B cell (primary cell): Measurements from ENCODE around the gene PDE4A. TPM values are rescaled to one million over a fixed set of nuclear protein-coding genes. Genes with fewer than 3 reads are reported as not detected.

ENCODE experiments used
- ATAC-seq: fragments of 200-7000 bp; cut with Tn5 transposase; one replicate; pipeline ENCODE4 v1.10.0; 2021; ENCODE audit warnings: low read depth, mild to moderate bottlenecking, moderate number of reproducible peaks, moderate library complexity
- CTCF ChIA-PET: fragments of 350-600 bp; sonication (Branson Sonifier 250); formaldehyde crosslinking; loops from one replicate; lab custom pipeline; 2021; ENCODE audit warnings: antibody characterized with exemption, inconsistent platforms; lab: Charles Lee
- POLR2A ChIA-PET: fragments of 350-600 bp; sonication (Branson Sonifier 250); formaldehyde crosslinking; loops from one replicate; lab custom pipeline; 2021; ENCODE audit warnings: antibody characterized with exemption; lab: Charles Lee
- DNase-seq: peaks from one replicate; pipeline ENCODE4 v3.0.0; 2013
- H2AFZ ChIP-seq: 2 replicates; pipeline ENCODE4 v1.6.1; 2012; ENCODE audit warnings: mild to moderate bottlenecking, low read depth, low read length; ENCODE audit not compliant: insufficient read depth, poor library complexity, severe bottlenecking
- H3K27ac ChIP-seq, 2 donors: 1 replicate in 1 of 2; 2 replicates in 1 of 2; pipeline ENCODE4 v1.5.1; 2012 to 2013; ENCODE audit warnings: low read length in 2 of 2, mild to moderate bottlenecking in 2 of 2, moderate library complexity in 1 of 2
- H3K27me3 ChIP-seq, 4 experiments: fragments of 200-600 bp in 1 of 4; sonication (generic) in 1 of 4; replicated peaks in 1 of 4; 1 replicate in 2 of 4; 2 replicates in 2 of 4; pipeline versions ENCODE4 v1.6.1 to v1.7.0; 2013 to 2016; ENCODE audit warnings: low read length in 3 of 4, mild to moderate bottlenecking in 2 of 4, mixed read lengths in 1 of 4, moderate library complexity in 1 of 4; ENCODE audit not compliant: insufficient read depth in 4 of 4, control insufficient read depth in 3 of 4; ENCODE audit errors: control extremely low read depth in 1 of 4
- H3K36me3 ChIP-seq, 2 experiments: replicated peaks in 1 of 2; 1 replicate in 1 of 2; 2 replicates in 1 of 2; pipeline versions ENCODE4 v1.6.1 to v1.7.1; 2013; ENCODE audit warnings: low read length in 1 of 2; ENCODE audit not compliant: insufficient read depth in 2 of 2, control insufficient read depth in 1 of 2; ENCODE audit errors: control extremely low read depth in 1 of 2, extremely low read depth in 1 of 2
- H3K4me1 ChIP-seq, 2 donors: fragments of 200-600 bp in 1 of 2; sonication (generic) in 1 of 2; 1 replicate in 1 of 2; 2 replicates in 1 of 2; pipeline versions ENCODE4 v1.5.1 to v1.6.1; 2013 to 2017; ENCODE audit warnings: low read length in 2 of 2; ENCODE audit not compliant: control insufficient read depth in 2 of 2, insufficient read depth in 2 of 2
- H3K4me2 ChIP-seq: replicated peaks from 2 replicates; pipeline ENCODE3; 2012; ENCODE audit warnings: mild to moderate bottlenecking, low read depth, low read length; ENCODE audit not compliant: poor library complexity, severe bottlenecking
- H3K4me3 ChIP-seq, 5 experiments: fragments of 200-600 bp in 1 of 5; sonication (generic) in 1 of 5; 1 replicate in 3 of 5; 2 replicates in 2 of 5; pipeline versions ENCODE4 v1.5.1 to v1.7.0; 2011 to 2016; ENCODE audit warnings: low read length in 4 of 5, mild to moderate bottlenecking in 4 of 5, low read depth in 2 of 5, control low read depth in 1 of 5, moderate library complexity in 1 of 5; ENCODE audit not compliant: insufficient read depth in 1 of 5; ENCODE audit errors: control extremely low read depth in 1 of 5, extremely low read depth in 1 of 5
- H3K79me2 ChIP-seq: fragments of 200-600 bp; sonication (generic); one replicate; pipeline ENCODE4 v1.6.0; 2016; ENCODE audit warnings: low read length; ENCODE audit not compliant: control insufficient read depth, insufficient read depth
- H3K9ac ChIP-seq: fragments of 200-600 bp; sonication (generic); 2 replicates; pipeline ENCODE4 v1.6.1; 2017; ENCODE audit warnings: mild to moderate bottlenecking, low read length, moderate library complexity
- H3K9me3 ChIP-seq, 3 donors: one replicate each; pipeline versions ENCODE4 v1.6.1 to v1.7.1; 2013; ENCODE audit warnings: low read length in 2 of 3; ENCODE audit not compliant: control insufficient read depth in 2 of 3, insufficient read depth in 1 of 3; ENCODE audit errors: control extremely low read depth in 1 of 3
- H4K20me1 ChIP-seq: 2 replicates; pipeline ENCODE4 v1.6.0; 2012; ENCODE audit warnings: mild to moderate bottlenecking, low read length; ENCODE audit not compliant: insufficient read depth, control insufficient read depth, poor library complexity, severe bottlenecking
- H3K27ac Mint-ChIP-seq: one replicate; pipeline ENCODE4 v1.8.0; 2021; ENCODE audit warnings: mixed read lengths
- H3K27me3 Mint-ChIP-seq: one replicate; pipeline ENCODE4 v1.8.0; 2021; ENCODE audit warnings: mixed read lengths
- H3K4me1 Mint-ChIP-seq: one replicate; pipeline ENCODE4 v1.8.0; 2021; ENCODE audit warnings: mixed read lengths
- H3K4me3 Mint-ChIP-seq: one replicate; pipeline ENCODE4 v1.8.0; 2021; ENCODE audit warnings: mixed read lengths
- H3K9me3 Mint-ChIP-seq: one replicate; pipeline ENCODE4 v1.8.0; 2022; ENCODE audit warnings: mixed read lengths; ENCODE audit not compliant: insufficient read depth
- CTCF ChIP-seq: fragments of 200-600 bp; IDR thresholded peaks from one replicate; pipeline ENCODE4 v1.8.0; 2022; ENCODE audit warnings: antibody characterized with exemption, mild to moderate bottlenecking
- EZH2 ChIP-seq: IDR thresholded peaks from 2 replicates; pipeline ENCODE4 v1.6.1; 2012; ENCODE audit warnings: borderline replicate concordance, low read depth, mild to moderate bottlenecking, moderate library complexity, low read length; ENCODE audit not compliant: insufficient read depth, poor library complexity, severe bottlenecking
- WGBS: methylation state at CpG from one replicate; pipeline ENCODE4 v1.1.5; 2013; ENCODE audit warnings: missing lambda C conversion rate; ENCODE audit not compliant: insufficient coverage; 5-methylcytosine and 5-hydroxymethylcytosine counted together
- intact Hi-C: fragments of 100-400 bp; cut with micrococcal nuclease; formaldehyde crosslinking; loops from one replicate; pipeline ENCODE4 v1.10.0; 2022
- polyA plus RNA-seq: library from polyadenylated mRNA; depleted of rRNA; stranded (reverse); fragments of >200 nt; gene quantifications from 2 replicates; pipeline ENCODE4 v1.2.3, GENCODE V29; 2012
- total RNA-seq, 2 donors: library from RNA; stranded (reverse); fragments of 120-200 nt in 1 of 2; gene quantifications; 1 replicate in 1 of 2; 2 replicates in 1 of 2; pipeline versions ENCODE4 v1.2.3 to v1.2.4, GENCODE V29; 2013 to 2022

PDE4A gene
- total and polyA plus RNA-seq, 2 donors (not counting 1 experiment from before 2014, with no cell fraction given) = 1.5 to 10.9 TPM

GRCh38 chr19:10432736-10433130 is 12.4 kb downstream of the PDE4A start:
- no peak for TF ChIP-seq EZH2
- no peak for TF ChIP-seq CTCF
- no peaks in the 10 kb centered on the region for H3K79me2 ChIP-seq
- peaks cover 54% of the 10 kb centered on the region for H3K4me1 Mint-ChIP-seq
- no peak for DNase-seq
- ATAC-seq = no peak
- no peaks in the 10 kb centered on the region for H4K20me1 ChIP-seq
- WGBS = 100% methylated on average over 2 of the region's 2 CpGs
- CTCF ChIA-PET = interaction anchor here (0.5 to 2.2 kb wide), 3 partner anchors 16 to 183 kb away, joined by 3 to 15 read pairs (median 12); no protein-coding TSS in a partner anchor
- H3K9me3 Mint-ChIP-seq = no peaks in the 10 kb centered on the region
- intact Hi-C loops = loop anchor here (1.0 kb wide), 1 partner anchor 29 kb away; the partner anchor contains the start of gene CDC37
- peak overlapping the region; percentile 40 for H3K9ac ChIP-seq
- H3K9me3 ChIP-seq = peaks cover 0 to 10% (median 0%) of the 10 kb centered on the region in 3 donors
- peaks cover 43 to 49% of the 10 kb centered on the region in 2 donors for H3K4me1 ChIP-seq
- peaks cover 13% of the 10 kb centered on the region for H3K27me3 Mint-ChIP-seq
- POLR2A ChIA-PET = interaction anchor here (1.8 kb wide), 1 partner anchor 27 kb away, joined by 4 read pairs; no protein-coding TSS in a partner anchor
- peak overlapping the region; percentile 82 for H3K4me2 ChIP-seq
- peak overlapping the region; percentile 66 for H3K4me3 Mint-ChIP-seq
- H3K36me3 ChIP-seq = no peaks in the 10 kb centered on the region
- H3K27ac Mint-ChIP-seq = peak overlapping the region; percentile 26
- H3K27ac ChIP-seq = no peak overlapping the region
- no peak overlapping the region for H2AFZ ChIP-seq
- peaks cover 0 to 25% (median 12%) of the 10 kb centered on the region in 4 experiments for H3K27me3 ChIP-seq
- H3K4me3 ChIP-seq = peak overlapping the region in 3 of 5 experiments; percentile 29 to 60 (median 55)

GRCh38 chr19:10433131-10433536 is 12.8 kb downstream of the PDE4A start:
- no peaks in the 10 kb centered on the region for H3K36me3 ChIP-seq
- peaks cover 39 to 45% of the 10 kb centered on the region in 2 donors for H3K4me1 ChIP-seq
- H3K4me2 ChIP-seq = no peak overlapping the region
- H3K9ac ChIP-seq = no peak overlapping the region
- intact Hi-C loops = no loop called here
- no peaks in the 10 kb centered on the region for H3K79me2 ChIP-seq
- CTCF ChIA-PET = interaction anchor here (0.5 to 2.2 kb wide), 3 partner anchors 16 to 183 kb away, joined by 3 to 15 read pairs (median 12); no protein-coding TSS in a partner anchor
- TF ChIP-seq EZH2 (no peak), CTCF (no peak)
- H3K27ac ChIP-seq = no peak overlapping the region
- no peaks in the 10 kb centered on the region for H4K20me1 ChIP-seq
- no peak overlapping the region for H2AFZ ChIP-seq
- DNase-seq = no peak
- Mint-ChIP-seq H3K9me3 (no peaks in the 10 kb centered on the region), H3K4me1 (peaks cover 50% of the 10 kb centered on the region), H3K4me3 (peak overlapping the region; percentile 66), H3K27me3 (peaks cover 13% of the 10 kb centered on the region), H3K27ac (peak overlapping the region; percentile 67)
- 93% methylated on average over 8 of the region's 10 CpGs for WGBS
- POLR2A ChIA-PET = interaction anchor here (1.8 kb wide), 1 partner anchor 27 kb away, joined by 4 read pairs; no protein-coding TSS in a partner anchor
- ATAC-seq = no peak
- H3K9me3 ChIP-seq = peaks cover 0 to 6% (median 0%) of the 10 kb centered on the region in 3 donors
- peaks cover 0 to 25% (median 12%) of the 10 kb centered on the region in 4 experiments for H3K27me3 ChIP-seq
- H3K4me3 ChIP-seq = no peak overlapping the region
